Measurements from ENCODE around the gene CSTF1.

DNA sequence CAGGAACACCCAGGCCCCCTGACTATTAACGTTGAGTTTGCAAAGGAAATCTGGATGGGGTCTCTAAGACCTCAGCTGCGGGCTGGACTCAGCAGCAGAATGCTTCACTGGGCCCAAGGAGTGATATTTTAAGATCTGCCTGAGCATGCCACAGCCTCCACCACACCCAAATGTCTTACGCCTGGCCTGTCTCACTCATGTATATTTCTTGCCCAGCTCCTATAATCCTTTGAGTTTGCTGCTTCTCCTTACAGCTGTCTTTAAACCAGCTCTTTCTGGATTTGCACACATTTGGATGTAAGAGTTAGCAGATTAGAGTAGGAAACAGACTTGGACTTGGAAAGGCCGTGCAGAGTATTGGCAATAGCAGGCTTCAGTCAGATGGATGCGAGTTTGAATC is 36.0 kb downstream of the CSTF1 start:
- TF ChIP-seq, protein P1, sequence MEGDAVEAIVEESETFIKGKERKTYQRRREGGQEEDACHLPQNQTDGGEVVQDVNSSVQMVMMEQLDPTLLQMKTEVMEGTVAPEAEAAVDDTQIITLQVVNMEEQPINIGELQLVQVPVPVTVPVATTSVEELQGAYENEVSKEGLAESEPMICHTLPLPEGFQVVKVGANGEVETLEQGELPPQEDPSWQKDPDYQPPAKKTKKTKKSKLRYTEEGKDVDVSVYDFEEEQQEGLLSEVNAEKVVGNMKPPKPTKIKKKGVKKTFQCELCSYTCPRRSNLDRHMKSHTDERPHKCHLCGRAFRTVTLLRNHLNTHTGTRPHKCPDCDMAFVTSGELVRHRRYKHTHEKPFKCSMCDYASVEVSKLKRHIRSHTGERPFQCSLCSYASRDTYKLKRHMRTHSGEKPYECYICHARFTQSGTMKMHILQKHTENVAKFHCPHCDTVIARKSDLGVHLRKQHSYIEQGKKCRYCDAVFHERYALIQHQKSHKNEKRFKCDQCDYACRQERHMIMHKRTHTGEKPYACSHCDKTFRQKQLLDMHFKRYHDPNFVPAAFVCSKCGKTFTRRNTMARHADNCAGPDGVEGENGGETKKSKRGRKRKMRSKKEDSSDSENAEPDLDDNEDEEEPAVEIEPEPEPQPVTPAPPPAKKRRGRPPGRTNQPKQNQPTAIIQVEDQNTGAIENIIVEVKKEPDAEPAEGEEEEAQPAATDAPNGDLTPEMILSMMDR (IDR thresholded peaks at IDR 0.05; ENCODE audit: low read length): no peak
- no peak for TF ChIP-seq EZH2phosphoT487 (IDR thresholded peaks at IDR 0.05; ENCODE audit: low read length)

All from MM.1S (cell line).